Activated CD8-positive, alpha-beta memory T cell treated with anti-CD3 and anti-CD28 coated beads, Interleukin-2, amount 50 U/mL, for 24 hours (primary cell): Measurements from ENCODE around the gene OR5L1.

Experiments
- DNase-seq: peaks from one replicate; pipeline ENCODE4 v3.0.0-alpha.2; 2020; ENCODE audit errors: extremely low read depth

Gene OR5L1

DNA sequence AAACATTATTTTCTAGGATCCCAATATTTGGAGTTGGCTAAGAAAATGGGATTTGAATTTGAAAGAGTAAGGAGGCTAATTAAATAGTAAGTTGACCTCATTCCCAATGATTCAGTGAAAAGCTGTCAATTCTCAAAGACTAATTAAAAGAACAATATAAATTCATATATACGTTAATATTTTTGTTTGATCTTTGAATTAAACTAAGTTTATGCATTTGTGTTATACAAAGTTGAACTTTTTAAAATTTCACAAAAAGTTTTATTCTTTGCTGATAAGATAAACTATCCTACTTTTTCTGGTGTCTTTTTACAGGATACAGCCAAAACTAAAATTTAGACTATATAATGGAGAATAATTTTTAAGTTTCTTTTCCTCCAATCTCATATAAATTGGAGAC is at the start of gene OR5L1:
Gene OR5L1, plus strand, starts transcription at position 301 of the 400 bp plus-strand sequence. CDS start 100 bp downstream, outside the sequence.
- no peak for DNase-seq

DNA sequence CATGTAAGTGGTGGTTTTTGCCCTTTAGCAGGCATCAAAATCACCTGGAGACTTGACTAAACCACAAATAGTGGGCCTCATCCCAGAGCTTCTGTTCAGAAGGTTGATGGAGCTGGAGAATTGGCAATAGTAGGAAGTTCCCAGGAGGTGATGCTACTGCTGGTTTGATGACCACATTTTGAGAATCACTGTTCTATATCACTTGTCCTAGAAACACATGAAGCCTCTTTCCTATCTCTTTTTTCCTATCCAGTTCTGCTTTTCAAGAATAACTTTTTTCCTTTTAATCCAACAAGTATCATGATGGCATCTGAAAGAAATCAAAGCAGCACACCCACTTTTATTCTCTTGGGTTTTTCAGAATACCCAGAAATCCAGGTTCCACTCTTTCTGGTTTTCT is 38.0 kb upstream of the OR5L1 start, which contains the start of gene OR5D13:
Gene OR5D13, plus strand, starts transcription at position 301 of the 400 bp plus-strand sequence. Its CDS starts 0 bp downstream, at position 301.
- no peak for DNase-seq

DNA sequence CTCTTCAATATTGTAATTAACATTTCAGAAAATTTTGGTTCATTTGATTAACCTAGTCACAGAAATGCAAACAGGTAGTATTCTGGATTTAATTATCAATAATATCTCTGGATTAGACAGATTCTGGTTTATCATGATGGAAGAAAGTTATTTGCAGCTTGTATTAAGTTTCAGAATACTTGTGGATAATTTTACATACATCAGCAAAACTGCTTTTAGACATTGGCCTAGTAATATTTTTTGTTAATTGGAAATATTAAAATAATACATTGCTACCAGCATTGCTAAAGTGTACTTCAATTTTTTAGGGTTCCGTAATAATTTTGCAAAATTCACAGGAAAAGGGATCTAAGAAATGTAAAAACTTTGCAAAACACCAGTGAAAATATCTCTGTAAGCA is 19.6 kb upstream of the OR5L1 start:
- DNase-seq, result no peak

DNA sequence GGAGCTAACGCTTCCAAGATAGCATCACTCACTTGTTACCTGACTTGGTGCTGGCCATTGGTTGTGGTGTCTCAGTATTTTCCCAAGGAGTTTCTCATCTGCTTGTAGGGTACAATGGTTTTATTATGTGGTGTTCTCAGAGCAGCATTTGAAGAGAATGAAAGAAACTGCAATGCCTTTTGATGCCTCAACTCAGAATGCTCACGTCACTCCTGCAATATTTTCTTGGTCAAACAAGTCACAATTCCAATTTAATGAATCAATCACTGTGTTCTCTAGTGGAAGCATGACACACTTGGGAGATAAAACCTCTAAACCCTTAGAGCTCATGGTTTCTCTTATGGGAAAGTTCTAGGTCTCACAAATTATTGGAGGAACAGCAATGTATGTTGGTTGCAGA is 17.8 kb upstream of the OR5L1 start:
- DNase-seq, result no peak

DNA sequence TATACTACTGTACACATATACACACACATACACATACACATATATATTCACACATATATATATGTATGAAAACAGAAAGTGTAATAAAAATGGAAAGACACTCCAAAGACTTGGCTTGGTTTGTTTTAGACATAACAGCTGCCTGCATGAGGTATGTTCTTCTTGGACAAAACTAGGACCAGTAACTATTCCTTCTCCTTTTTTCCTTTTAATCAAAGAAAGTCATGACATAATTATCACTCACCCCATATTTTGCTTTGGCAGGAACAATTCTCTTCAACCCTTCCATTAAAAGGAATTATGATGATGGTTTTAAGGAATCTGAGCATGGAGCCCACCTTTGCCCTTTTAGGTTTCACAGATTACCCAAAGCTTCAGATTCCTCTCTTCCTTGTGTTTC is 15.9 kb upstream of the OR5L1 start, which contains the start of gene OR5D14:
Gene OR5D14, plus strand, starts transcription at position 301 of the 400 bp plus-strand sequence. Its CDS starts 0 bp downstream, at position 301.
- DNase-seq, result no peak

DNA sequence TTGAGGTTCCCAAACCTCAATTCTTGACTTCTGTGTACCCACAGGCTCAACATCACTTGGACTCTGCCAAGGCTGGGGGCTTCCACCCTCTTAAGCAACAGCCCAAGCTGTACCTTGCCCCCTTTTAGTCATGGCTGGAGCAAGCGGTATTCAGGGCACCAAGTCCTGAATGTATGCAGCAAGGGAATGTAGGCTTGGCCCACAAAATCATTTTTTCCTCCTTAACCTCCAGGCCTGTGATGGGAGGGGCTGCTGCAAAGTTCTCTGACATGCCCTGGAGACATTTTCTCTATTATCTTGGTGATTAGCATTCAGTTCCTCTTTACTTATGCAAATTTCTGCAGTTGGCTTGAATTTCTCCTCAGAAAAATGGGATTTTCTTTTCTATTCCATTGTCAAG is 4.9 kb upstream of the OR5L1 start:
- no peak for DNase-seq

DNA sequence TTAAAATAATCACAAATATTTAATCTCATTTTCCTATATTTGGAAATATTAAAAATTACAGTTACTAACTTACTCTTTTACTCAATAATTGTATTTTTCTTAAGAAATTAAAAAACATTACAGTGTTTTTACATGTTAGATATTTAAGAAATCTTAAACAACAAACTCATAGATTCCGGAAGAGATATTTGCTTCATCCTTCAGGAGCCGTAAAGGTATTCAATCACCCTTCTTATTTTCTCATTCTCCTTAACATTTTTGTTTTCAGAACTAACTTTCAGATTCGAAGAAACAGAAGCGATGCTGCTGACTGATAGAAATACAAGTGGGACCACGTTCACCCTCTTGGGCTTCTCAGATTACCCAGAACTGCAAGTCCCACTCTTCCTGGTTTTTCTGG is 8.2 kb downstream of the OR5L1 start, which contains the start of gene OR5D18:
Gene OR5D18, plus strand, starts transcription at position 301 of the 400 bp plus-strand sequence. Its CDS starts 0 bp downstream, at position 301.
- DNase-seq, result no peak

DNA sequence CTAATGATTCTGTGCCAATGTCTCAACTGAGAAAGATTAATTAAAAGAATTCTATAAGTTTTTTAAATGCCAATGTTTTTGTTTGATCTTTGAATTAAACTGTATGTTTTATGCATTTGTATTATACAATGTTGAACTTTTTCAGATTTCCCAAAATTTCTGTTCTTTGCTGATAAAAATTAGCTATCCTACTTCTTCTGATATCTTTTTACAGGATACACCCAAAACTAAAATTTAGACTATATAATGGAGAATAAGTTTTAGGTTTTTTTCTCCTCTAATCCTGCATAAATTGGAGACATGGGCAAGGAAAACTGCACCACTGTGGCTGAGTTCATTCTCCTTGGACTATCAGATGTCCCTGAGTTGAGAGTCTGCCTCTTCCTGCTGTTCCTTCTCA is 15.8 kb downstream of the OR5L1 start, which contains the start of gene OR5L2:
Gene OR5L2, plus strand, starts transcription at position 301 of the 400 bp plus-strand sequence. Its CDS starts 0 bp downstream, at position 301.
- no peak for DNase-seq

DNA sequence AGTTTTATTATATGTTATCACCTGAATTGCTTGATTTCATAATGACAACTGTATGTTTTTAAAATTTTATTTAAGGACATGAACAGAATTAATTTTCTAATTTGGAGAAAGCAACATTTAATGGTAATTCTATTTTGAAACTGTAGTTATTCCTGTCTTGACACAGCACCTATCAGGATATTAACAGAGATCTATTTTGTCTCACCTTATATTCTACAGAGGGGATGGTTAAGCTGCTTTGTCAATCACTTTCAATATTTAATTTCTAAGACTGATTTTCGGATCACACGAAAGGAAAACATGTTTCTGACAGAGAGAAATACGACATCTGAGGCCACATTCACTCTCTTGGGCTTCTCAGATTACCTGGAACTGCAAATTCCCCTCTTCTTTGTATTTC is 27.3 kb downstream of the OR5L1 start, which contains the start of gene OR5D16:
Gene OR5D16, plus strand, starts transcription at position 301 of the 400 bp plus-strand sequence. Its CDS starts 0 bp downstream, at position 301.
- no peak for DNase-seq

DNA sequence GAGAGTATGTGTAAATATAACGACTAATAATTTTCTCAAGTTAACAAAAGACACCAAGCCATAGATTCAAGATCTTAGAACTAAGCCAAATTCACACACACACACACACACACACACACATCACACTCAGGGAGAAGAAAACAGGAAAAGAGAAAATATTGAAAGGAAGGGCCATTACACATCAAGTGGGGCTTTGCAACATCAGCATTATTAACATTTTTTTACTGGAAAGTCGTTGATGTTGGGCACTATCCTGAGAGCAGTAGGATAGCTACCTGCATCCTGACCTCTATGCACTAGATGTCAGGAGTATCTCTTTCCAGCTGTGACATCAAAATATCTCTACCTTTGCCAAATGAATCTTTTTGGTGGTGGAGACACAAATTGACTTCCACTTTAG is 36.3 kb downstream of the OR5L1 start:
- no peak for DNase-seq

DNA sequence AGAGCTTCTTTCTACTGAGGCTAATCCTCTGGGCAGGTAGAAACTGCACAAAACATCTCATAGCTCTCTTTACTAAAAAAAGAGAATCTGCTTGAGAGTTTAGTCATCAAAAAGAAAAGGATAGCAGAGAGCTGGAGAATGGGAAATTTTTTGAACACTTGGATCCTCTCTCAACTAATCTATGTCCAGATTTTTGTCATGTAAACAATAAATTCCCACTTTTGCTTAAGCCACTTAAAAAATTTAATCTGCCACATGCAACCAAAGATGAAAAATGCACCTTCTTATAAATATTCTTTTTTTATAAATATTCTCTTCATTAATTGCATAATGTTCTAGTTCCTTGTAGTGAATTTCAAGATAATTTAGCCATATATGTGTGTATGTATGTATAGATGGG is 37.9 kb downstream of the OR5L1 start:
- no peak for DNase-seq

DNA sequence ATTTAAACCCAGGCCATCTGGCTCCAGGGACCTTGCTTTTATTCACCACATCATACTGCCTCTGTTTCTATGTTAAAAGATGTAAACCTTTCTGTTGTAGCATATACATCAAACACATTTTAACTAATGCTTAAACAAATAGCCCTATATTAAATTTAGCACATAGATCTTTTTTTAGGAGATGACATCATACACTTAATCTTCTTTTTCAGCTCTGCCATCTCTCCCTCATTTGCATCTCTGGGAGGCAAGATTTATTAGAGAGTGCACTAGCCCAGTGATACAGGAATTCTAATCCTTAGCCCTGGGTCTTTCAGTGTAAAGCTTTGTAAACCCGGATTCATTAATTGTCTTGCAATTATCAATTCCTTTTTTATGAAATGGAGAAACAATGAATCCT is 41.0 kb downstream of the OR5L1 start:
- DNase-seq, result no peak

DNA sequence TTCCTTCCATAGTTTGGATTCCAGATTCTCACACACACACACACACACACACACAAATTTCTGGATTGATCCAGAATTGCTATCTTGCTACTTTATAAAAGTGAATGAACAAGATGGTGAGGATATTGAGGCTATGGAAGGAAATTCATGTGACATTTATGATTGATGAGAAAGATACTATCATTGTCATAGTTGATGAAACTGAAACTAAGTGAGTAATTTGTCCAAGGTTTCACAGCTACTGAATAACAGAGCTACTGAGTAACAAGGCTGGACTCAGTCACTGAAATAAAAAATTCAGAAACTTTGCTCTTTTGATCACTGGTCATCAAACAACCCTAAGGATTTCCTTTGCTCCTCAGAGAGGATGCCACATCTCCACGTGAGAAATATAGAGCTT is 43.5 kb downstream of the OR5L1 start:
- DNase-seq, result no peak
